Measurements from ENCODE around the gene LRRC75A.

LRRC75A gene

GRCh38 chr17:16489431-16489830 lies 2.6 kb downstream of the LRRC75A start:
- no peaks in the 10 kb centered on the region for H3K27me3 ChIP-seq (ENCODE audit: low read depth, low read length)
- H3K36me3 ChIP-seq (replicated peaks; ENCODE audit: low read depth, low read length): no peaks in the 10 kb centered on the region
- no peak overlapping the region for H2AFZ ChIP-seq (ENCODE audit: low read depth, low read length)
- no peaks in the 10 kb centered on the region for H4K20me1 ChIP-seq (ENCODE audit: insufficient read depth, low read length)
- H3K79me2 ChIP-seq (ENCODE audit: low read length): no peaks in the 10 kb centered on the region
- no peak for TF ChIP-seq EZH2phosphoT487 (IDR thresholded peaks at IDR 0.05; ENCODE audit: low read depth)
- H3K4me2 ChIP-seq (ENCODE audit: low read length): no peak overlapping the region
- H3K4me1 ChIP-seq (ENCODE audit: low read length): no peaks in the 10 kb centered on the region
- no peak overlapping the region for H3K4me3 ChIP-seq (ENCODE audit: low read length)
- H3K27ac ChIP-seq (ENCODE audit: low read length): no peak overlapping the region
- H3K9me3 ChIP-seq (ENCODE audit: insufficient read depth, low read length): no peaks in the 10 kb centered on the region
- no peak overlapping the region for H3K9ac ChIP-seq (ENCODE audit: low read length)

GRCh38 chr17:16488968-16489337 lies 3.0 kb downstream of the LRRC75A start:
- Histone ChIP-seq H3K9me3 (ENCODE audit: insufficient read depth, low read length) (no peaks in the 10 kb centered on the region), H4K20me1 (ENCODE audit: insufficient read depth, low read length) (no peaks in the 10 kb centered on the region), H3K4me2 (ENCODE audit: low read length) (no peak overlapping the region), H3K9ac (ENCODE audit: low read length) (no peak overlapping the region), H3K27ac (ENCODE audit: low read length) (no peak overlapping the region), H2AFZ (ENCODE audit: low read depth, low read length) (no peak overlapping the region), H3K4me1 (ENCODE audit: low read length) (no peaks in the 10 kb centered on the region), H3K36me3 (replicated peaks; ENCODE audit: low read depth, low read length) (no peaks in the 10 kb centered on the region), H3K4me3 (ENCODE audit: low read length) (no peak overlapping the region), H3K79me2 (ENCODE audit: low read length) (no peaks in the 10 kb centered on the region), H3K27me3 (ENCODE audit: low read depth, low read length) (no peaks in the 10 kb centered on the region)
- TF ChIP-seq CTCF (IDR thresholded peaks at IDR 0.05; ENCODE audit: low read depth, low read length) (no peak), EZH2phosphoT487 (IDR thresholded peaks at IDR 0.05; ENCODE audit: low read depth) (no peak)

DNA sequence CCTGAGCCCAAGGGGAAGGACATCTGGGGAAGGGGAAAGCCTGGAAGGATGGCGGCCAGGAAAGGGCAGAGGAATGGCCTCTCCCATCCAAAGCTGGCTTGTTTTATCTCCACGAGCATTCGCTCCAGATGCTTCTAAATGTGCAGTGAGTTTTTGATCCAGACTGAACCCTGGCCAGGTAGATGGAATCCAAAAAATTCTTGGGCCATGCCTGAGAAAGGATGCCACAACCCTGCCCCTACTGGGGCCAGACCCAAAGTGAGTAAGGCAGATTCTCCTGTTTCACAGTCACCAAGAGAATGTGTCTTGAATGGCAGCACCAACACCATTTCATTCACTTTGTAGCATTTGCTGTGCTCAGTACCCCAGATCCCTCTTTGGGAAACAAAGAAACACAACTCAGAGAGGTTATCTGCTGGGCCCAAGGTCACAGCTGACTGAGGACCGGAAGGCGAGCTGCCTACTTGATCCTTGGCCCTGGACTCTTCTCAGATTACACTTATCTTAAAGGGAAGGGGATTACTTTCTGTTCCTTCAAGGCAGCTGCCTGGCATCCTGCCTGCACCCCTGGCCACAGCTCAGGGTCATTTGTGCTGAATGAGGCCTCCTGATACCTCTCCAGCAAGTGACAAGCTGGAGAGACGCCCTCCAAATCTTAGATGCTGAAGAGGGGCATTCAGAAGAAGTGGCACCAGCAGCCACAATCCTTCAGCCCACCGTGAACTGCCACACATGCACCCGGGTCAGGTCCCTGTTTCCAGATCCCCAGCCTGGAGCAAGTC lies 3.6 kb downstream of the LRRC75A start:
- H3K9ac ChIP-seq (ENCODE audit: low read length): no peak overlapping the region
- no peak overlapping the region for H3K27ac ChIP-seq (ENCODE audit: low read length)
- H3K4me1 ChIP-seq (ENCODE audit: low read length): no peaks in the 10 kb centered on the region

GRCh38 chr17:16486373-16487250 lies 5.4 kb downstream of the LRRC75A start:
- TF ChIP-seq EZH2phosphoT487 (IDR thresholded peaks at IDR 0.05; ENCODE audit: low read depth) (no peak), CTCF (IDR thresholded peaks at IDR 0.05; ENCODE audit: low read depth, low read length) (no peak)
- no peak overlapping the region for H2AFZ ChIP-seq (ENCODE audit: low read depth, low read length)
- H3K27me3 ChIP-seq (ENCODE audit: low read depth, low read length): no peaks in the 10 kb centered on the region
- H3K4me2 ChIP-seq (ENCODE audit: low read length): no peak overlapping the region
- no peak overlapping the region for H3K27ac ChIP-seq (ENCODE audit: low read length)
- no peak overlapping the region for H3K4me3 ChIP-seq (ENCODE audit: low read length)
- no peaks in the 10 kb centered on the region for H3K36me3 ChIP-seq (replicated peaks; ENCODE audit: low read depth, low read length)
- no peaks in the 10 kb centered on the region for H4K20me1 ChIP-seq (ENCODE audit: insufficient read depth, low read length)
- no peak overlapping the region for H3K9ac ChIP-seq (ENCODE audit: low read length)
- no peaks in the 10 kb centered on the region for H3K9me3 ChIP-seq (ENCODE audit: insufficient read depth, low read length)
- no peaks in the 10 kb centered on the region for H3K79me2 ChIP-seq (ENCODE audit: low read length)
- H3K4me1 ChIP-seq (ENCODE audit: low read length): no peaks in the 10 kb centered on the region

More for the DNA sequence above, 3.6 kb downstream of the LRRC75A start:
- H4K20me1 ChIP-seq (ENCODE audit: insufficient read depth, low read length): no peaks in the 10 kb centered on the region
- H3K27me3 ChIP-seq (ENCODE audit: low read depth, low read length): no peaks in the 10 kb centered on the region
- no peak overlapping the region for H2AFZ ChIP-seq (ENCODE audit: low read depth, low read length)
- no peaks in the 10 kb centered on the region for H3K79me2 ChIP-seq (ENCODE audit: low read length)
- no peak for TF ChIP-seq EZH2phosphoT487 (IDR thresholded peaks at IDR 0.05; ENCODE audit: low read depth)
- TF ChIP-seq CTCF (IDR thresholded peaks at IDR 0.05; ENCODE audit: low read depth, low read length): no peak
- no peaks in the 10 kb centered on the region for H3K9me3 ChIP-seq (ENCODE audit: insufficient read depth, low read length)
- no peak overlapping the region for H3K4me2 ChIP-seq (ENCODE audit: low read length)
- H3K4me3 ChIP-seq (ENCODE audit: low read length): no peak overlapping the region
- no peaks in the 10 kb centered on the region for H3K36me3 ChIP-seq (replicated peaks; ENCODE audit: low read depth, low read length)

Data from OCI-LY3 (cell line).